NB4 (cell line): ENCODE results near the gene NDUFA1.

Source experiments
- MYC ChIP-seq: IDR thresholded peaks from 2 replicates; pipeline ENCODE4 v1.6.1; 2011; ENCODE audit warnings: low read depth, low read length
- POLR2A ChIP-seq: IDR thresholded peaks from 2 replicates; pipeline ENCODE4 v1.6.1; 2011; ENCODE audit warnings: mild to moderate bottlenecking; ENCODE audit not compliant: insufficient read length; ENCODE audit errors: extremely low read depth
- TF ChIP-seq, protein P1 (sequence below): IDR thresholded peaks from one replicate; pipeline ENCODE4 v1.5.1; 2012; ENCODE audit warnings: low read depth, low read length
- TF ChIP-seq, protein P2 (sequence below): IDR thresholded peaks from 2 replicates; pipeline ENCODE4 v1.6.1; 2011; ENCODE audit warnings: low read depth, low read length

DNA sequence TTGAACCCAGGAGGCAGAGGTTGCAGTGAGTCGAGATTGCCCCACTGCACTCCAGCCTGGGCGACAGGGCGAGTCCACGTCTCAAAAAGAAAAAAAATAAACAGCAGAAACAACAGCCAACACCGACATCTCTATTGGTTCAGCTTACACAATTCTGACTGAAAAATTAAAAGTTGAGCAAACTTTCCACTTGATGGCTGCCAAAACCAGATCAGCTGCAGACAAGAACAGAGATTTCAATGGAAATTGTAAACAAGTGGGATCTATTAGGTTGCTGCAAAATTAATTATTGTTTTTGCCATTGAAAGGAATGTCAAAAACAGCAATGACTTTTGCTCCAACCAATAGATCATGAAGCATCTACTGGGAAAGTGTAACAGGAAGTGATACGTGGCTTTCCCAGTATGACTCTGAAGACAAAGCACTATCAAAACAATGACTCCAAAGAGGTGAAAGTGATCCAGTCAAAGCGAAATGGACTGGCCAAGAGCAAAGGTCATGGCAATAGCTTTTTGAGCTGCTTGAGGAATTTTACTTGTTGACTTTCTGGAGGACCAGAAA lies 45.2 kb upstream of the NDUFA1 start:
- no peak for TF ChIP-seq POLR2A
- TF ChIP-seq, protein P1, sequence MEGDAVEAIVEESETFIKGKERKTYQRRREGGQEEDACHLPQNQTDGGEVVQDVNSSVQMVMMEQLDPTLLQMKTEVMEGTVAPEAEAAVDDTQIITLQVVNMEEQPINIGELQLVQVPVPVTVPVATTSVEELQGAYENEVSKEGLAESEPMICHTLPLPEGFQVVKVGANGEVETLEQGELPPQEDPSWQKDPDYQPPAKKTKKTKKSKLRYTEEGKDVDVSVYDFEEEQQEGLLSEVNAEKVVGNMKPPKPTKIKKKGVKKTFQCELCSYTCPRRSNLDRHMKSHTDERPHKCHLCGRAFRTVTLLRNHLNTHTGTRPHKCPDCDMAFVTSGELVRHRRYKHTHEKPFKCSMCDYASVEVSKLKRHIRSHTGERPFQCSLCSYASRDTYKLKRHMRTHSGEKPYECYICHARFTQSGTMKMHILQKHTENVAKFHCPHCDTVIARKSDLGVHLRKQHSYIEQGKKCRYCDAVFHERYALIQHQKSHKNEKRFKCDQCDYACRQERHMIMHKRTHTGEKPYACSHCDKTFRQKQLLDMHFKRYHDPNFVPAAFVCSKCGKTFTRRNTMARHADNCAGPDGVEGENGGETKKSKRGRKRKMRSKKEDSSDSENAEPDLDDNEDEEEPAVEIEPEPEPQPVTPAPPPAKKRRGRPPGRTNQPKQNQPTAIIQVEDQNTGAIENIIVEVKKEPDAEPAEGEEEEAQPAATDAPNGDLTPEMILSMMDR, result no peak
- TF ChIP-seq, protein P2, sequence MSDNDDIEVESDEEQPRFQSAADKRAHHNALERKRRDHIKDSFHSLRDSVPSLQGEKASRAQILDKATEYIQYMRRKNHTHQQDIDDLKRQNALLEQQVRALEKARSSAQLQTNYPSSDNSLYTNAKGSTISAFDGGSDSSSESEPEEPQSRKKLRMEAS, result no peak
- TF ChIP-seq MYC, result no peak
